M059J (cell line): ENCODE measurements around the gene BASP1. TPM values are rescaled to one million over a fixed set of nuclear protein-coding genes. Genes with fewer than 3 reads are reported as not detected.
A peak's percentile ranks its signal among the peaks of the same experiment; 100 is the strongest.

Experiments used
- DNase-seq: peaks from one replicate; pipeline ENCODE4 v3.0.0-alpha.2; 2012; ENCODE audit warnings: low read depth
- total RNA-seq: library from RNA; depleted of rRNA; stranded (reverse); fragments of >200 nt; shearing (Covaris generic); gene quantifications from 2 replicates; pipeline ENCODE4 v1.2.3, GENCODE V29; 2014

BASP1 gene
- total RNA-seq, 1 experiment from 2014 or later = 126 TPM

DNA sequence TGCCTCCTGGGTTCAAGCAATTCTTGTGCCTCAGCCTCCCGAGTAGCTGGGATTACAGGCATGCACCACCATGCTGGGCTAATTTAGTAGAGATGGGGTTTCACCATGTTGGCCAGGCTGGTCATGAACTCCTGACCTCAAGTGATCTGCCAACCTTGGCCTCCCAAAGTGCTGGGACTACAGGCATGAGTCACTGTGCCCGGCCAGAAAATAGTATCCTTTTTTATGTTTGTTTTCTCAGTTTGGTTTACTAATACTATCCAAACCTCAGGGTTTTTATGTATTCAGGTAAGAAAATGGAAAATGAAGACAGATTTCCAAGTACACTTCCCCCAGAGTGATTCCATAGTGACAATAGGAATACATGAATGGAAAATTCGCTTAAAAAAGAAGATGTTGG lies 101.7 kb downstream of the BASP1 start:
- peak; percentile 39 for DNase-seq

DNA sequence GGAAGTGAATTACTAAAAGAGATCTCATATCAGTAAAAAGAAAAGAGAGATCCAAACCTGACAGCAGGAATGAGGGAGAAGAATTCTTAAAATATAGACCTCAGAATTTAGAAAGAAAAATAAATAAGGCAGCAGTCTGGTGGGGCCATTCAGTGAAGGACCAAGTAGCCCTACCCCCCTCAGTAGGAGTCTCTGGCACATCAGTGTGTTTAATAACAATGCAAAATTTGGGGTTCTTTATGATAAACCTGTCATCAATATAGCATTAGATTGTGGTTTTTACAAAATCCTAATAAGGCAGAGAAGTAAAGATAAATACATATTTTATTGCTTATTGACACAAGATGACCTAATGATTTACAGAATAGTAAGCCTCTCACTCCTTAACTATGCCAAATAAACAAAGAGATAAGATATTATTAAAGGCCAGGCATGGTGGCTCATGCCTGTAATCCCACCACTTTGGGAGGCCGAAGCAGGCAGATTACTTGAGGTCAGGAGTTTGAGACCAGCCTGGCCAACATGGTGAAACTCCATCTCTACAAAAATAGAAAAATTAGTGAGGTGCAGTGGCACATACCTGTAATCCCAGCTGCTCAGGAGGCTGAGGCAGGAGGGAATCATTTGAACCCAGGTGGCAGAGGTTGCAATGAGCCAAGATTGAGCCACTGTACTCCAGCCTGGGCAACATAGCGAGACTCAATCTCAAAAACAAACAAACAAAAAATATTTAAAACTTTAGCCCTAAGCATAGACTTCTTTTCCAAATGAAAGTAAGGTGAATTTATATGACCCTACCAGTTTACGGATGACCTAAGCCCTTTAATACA lies 108.6 kb downstream of the BASP1 start:
- DNase-seq = no peak
